Stimulated activated CD4-positive, alpha-beta T cell treated with anti-CD3 and anti-CD28 coated beads, Interleukin-12 subunit alpha, Interleukin-12 subunit beta, amount 100 ng/mL, for 48 hours (primary cell): Measurements from ENCODE around the gene ARHGAP6.

ENCODE experiments used
- DNase-seq, 3 donors: peaks; one replicate each; pipeline ENCODE4 v3.0.0-alpha.2; 2020; ENCODE audit warnings: low read depth in 2 of 3, low spot score in 1 of 3

ARHGAP6 gene

DNA sequence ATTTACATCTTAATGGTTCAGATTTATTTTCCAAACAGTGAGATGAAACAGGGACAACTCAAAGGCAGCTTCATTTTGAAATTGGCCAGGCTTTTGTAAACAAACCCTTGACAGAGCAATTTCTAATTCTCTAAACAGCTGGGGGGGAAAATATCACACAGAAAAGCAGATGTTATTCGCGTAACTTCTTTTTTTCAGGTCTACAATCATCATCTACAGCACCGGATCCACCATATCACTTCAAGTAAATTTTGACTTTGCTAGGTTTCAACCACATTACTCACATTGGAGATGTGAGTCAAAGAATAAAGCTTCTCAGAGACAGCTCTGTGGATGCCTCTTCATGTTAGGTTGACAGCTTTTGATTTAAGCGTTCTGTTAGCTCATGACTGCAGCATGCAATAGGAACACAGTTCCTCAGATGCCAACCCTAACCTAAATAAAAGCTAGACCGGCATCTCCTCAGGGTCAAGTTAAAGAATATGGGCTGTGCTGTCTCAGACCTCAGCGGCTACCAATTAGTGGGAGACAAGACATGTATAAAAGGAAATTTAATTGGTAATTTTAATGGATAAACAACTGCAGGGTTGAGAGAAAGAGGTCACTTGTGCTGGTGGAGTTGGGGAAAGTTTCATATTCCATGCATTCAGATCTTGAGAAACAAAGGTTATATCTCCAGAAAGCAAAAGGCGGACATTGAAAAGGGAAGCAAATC is 345.8 kb downstream of the ARHGAP6 start:
- no peak for DNase-seq

DNA sequence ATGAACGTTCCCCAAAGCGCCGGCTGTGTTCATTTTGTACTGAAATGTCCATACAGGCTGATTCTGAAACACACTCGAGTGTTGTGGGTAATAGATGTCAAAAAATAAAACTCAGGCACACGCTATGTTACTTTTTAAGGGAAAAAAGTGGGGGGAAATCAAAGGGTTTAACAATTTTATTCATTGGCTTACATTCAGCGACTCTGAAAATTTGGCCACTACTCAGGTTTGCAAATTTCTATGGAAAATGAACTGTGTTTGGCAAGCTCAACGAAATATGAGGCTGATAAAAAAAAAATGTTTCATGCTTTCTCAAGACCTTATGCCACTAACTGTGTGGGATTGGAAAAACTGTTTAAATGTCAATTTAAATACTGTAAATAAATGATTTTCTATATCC is 354.0 kb downstream of the ARHGAP6 start:
- no peak for DNase-seq

DNA sequence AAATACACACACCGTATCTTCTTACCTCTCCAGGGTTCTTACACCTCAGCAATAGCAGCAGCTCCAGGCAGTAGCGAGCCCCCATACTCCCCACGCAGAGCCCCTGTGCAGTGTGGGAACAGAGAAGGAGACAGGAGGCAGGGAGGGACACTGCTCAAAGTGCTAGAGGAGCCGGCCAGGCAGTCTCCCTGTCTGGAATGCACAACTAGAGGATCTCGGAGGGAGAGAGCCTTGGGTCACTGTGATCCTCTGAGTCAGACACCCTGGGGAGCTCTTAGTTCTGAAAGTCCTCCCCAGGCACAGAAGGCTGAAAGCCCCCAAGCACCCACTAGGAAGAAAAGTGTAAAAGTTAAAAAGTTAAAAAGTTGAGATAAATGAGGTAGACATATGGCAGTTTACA is 356.5 kb downstream of the ARHGAP6 start:
- no peak for DNase-seq

DNA sequence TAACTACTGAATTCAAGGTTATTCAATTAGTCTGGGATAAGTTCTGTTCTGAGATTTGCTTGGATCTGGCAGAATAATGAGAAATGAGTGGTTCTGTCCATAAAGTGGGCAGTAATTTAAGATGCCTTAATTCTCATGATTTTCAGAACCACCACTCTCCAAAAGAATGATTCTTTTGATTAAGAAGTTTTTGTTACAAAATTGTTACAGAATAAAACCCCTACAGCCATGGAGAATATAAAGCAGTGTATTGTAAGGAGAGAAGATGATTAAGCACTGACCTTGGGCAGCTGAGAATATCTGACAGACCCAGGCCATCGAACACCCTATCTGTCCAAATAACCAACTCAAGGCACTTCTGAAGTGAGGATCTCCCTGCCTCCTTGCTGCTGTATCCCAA is 360.1 kb downstream of the ARHGAP6 start:
- no peak for DNase-seq

DNA sequence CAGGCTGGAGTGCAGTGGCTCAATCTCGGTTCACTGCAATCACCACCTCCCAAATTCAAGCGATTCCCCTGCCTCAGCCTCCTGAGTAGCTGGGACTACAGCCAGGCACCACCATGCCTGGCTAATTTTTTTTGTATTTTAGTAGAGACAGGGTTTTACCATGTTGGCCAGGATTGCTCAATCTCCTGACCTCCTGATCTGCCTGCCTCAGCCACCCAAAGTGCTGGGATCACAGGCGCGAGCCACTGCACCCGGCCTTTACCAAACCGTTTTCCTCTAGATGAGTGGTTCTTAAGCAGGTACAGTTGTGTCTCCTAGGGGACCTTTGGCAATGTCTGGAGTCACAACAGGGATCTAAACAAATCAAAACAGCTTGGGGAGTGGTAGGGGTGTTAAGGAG is 360.9 kb downstream of the ARHGAP6 start:
- no peak for DNase-seq

DNA sequence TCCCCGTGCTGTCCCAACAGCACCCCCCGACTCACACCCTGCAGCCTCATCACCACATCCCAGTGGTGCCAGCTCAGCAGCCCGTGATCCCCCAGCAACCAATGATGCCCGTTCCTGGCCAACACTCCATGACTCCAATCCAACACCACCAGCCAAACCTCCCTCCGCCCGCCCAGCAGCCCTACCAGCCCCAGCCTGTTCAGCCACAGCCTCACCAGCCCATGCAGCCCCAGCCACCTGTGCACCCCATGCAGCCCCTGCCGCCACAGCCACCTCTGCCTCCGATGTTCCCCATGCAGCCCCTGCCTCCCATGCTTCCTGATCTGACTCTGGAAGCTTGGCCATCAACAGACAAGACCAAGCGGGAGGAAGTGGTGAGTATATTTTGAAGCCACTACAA is 367.1 kb downstream of the ARHGAP6 start:
- DNase-seq, result no peak

DNA sequence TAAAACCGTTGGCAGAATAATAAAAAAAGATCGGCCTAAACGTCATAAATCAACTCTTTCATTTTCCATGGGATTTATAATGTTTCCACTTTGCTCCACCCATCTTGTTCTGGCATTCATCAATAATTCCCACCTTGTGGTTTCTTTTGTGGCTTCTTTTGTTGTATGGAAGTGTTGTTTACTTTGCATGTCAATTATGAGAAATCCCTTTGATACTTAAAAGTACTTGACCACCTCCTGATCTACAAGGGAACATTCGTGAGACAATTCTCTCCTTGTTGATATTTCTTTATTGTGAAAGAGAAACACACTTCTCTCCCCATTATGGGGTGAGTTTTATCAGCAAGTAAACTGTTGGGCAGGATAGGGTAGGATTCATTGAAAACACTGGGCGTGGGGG is 369.7 kb downstream of the ARHGAP6 start:
- no peak for DNase-seq

DNA sequence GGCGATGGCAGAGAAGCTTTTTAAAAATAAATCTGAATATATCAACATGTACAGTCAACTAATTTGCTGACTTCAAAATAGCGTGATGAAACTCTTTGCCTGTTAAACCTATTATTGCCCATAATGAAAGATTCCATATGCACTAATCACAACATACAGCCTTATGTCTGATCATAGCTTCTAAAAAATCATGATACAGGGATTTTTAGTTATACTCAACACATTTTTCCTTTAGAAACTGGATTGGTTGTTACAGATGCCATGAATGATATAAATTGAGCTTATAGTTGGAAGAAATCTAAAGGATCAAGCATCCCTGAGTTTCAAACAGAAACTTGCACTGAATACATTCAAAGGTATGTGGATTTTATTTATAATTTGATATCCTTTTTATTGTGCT is 372.6 kb downstream of the ARHGAP6 start, which contains the start of gene AMELX:
Gene AMELX, plus strand, starts transcription at position 301 of the 400 bp plus-strand sequence. CDS start 1,376 bp downstream, outside the sequence.
- no peak for DNase-seq

DNA sequence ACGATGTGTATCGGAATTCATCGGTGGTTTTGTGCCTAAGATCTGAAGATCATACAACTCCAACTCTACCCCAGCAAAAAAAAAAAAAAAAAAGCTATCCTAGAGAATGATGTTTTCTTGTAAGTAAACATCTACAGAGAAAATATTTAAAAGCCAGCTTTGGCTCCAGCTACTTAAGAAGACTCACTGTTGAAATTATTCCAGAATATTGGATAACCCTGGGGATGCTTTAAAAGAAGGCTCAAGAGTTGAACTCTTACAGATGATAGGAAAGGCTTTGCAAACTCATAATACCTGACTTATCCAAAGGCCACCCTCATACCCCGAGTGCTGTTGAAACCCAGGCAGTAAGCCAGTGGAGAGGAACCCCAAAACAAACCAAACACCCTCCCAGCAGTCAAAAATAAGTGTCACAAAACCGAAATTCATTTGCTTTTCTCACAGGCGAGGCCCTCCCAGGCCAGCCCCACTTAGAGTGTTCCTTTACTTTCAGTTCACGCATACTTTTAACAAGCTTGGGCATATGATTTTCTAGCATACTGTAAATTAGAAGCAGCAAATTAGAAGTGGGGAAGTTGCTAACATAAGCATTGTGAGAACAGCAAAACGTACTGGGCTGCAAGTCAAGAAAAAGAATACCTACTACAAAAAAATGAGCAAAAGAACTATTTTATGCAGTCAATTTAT is 375.2 kb downstream of the ARHGAP6 start:
- DNase-seq, result no peak

DNA sequence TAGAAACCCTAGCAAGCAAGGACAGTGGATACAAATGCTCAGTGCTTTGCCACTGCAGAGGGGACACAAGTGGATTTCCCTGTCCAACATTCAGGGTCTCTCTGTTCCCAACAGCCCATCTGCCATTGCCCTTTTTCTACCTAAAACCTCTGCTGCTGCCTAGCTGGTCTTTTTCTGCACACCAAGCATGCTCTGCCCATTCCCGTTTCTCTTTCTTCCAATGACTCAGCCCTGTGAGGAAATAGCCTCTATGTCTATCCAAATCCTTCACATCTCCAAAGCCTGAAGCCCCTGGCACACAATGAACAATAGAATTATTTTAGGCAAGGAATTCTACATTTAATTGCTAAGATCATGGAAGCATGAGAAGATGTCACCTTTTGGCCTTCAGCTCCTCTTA is 378.2 kb downstream of the ARHGAP6 start:
- DNase-seq, result no peak

DNA sequence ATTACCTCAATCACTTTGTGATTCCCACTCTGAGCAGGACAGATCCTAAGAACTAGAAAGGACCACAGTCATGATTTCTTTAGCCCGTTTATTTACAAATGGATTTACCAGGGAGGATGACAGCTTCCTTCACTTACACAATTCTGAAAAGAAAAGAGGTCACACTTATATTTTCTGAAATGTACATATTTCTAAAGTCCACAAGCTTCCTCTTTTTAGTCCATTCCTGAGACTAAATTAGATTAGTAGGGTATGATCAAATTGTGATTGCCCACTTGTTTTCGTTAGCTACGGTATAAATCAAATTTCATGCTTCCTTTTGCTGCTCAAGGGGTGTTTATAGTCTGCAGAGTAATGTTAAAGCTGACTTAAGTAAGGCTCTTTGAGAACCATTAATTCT is 380.1 kb downstream of the ARHGAP6 start:
- DNase-seq, result no peak

DNA sequence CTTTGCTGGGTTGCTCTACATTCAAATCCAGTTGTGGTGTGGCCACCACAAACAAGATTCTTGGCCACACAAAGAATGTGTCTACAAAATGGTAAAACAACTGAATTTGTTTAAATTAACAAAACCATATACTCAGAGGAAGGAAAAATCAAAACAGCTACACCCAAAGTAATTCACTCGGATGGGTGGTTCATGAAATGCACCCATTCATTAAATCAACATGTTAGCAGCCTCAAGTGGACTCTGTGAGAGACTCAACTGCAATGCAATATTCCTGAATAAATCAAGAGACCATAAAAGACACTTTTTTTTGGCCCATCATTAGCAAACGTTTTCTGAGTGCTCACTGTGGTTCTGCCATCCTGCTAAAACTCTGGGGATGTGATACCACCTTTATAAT is 383.7 kb downstream of the ARHGAP6 start:
- no peak for DNase-seq

DNA sequence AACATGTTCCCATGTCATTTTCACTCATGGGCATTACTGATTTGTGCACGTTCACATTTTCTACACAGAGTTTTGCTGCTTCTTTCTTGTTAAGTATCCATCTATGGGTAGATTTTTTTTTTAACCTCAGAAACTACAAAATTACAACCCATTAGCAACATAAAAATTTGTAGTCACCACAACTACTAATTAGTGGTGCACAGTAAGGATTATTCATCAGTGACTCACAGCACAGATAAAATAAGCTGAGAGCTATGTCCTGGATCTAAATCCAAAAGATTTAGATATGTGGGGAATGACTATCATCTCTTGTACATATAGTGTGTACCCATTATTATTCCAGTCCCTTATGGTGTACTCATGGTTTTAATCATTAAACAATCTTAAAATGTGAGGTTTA is 392.2 kb downstream of the ARHGAP6 start:
- no peak for DNase-seq

DNA sequence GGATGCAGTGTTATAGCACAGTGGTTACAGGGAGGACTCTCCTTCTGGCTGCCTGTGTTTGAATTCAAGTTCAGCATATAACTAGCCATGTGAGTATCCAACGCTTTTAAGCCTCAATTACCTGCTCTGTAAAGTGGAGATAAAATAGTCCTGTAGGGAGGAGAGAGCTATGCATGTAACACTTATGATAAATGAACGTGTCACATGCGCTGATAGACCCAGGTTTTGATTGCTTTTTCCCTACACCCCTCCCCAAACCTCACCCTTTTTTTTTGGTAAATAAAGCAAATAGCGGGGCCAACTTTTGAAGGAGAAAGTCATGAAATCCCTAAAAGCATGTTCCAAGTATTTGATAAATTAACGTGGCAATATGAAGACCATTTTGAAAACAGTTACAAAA is 392.9 kb downstream of the ARHGAP6 start:
- no peak for DNase-seq

DNA sequence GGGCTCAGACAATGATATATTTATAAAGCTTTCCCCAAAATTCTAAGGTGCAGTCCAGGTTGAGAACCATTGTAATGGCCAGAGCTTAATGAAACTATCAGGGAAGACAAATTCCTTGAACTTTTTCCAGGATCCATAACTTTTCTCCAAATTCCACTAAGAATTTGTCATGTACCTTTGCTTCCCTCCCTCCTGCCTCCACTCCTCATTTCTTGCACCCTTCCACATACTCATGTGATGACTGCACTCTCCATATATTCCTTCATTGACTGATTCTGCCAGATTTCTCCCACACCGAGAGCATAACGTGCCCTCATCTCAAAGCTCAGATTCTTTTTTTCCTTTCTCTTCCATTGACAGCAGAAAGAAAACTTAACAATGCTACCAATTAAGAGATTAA is 393.4 kb downstream of the ARHGAP6 start:
- DNase-seq, result no peak

DNA sequence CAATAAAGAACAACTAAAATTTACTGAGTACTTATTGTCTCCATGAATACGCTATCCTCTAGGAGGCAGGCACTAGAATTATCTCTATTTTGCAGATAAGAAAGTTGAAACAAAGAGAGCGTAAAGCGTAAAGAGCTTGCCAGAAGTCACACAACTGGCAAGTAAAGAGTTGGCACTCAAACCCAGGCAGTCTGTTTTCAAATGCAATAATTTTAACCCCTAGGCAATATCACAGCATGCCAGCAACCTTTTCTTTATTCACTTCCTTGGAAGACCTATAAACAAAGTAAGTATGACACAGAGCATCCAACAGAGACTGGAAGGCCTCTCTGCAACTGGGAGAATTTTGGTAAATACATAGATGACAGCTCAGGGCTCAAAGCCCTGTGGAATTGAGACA is 395.7 kb downstream of the ARHGAP6 start:
- DNase-seq, result no peak

DNA sequence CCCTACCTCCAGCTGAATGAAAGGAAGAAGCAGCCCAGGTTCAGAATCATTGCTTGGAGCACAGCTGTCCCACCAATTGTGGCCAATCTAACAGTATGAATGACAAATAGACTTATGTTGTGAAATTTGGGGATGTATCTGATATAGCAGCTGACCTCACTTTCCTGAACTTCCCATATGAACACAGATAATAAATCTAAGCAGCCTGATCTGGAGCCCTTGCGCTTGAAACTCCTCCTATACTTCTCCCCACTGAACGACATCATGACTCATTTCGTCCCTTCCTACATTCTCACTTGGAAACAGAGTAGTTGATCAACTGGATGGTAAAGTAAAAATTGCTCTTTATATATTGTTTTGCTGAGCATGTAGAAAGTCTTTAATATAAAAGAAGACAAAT is 396.7 kb downstream of the ARHGAP6 start:
- no peak for DNase-seq

DNA sequence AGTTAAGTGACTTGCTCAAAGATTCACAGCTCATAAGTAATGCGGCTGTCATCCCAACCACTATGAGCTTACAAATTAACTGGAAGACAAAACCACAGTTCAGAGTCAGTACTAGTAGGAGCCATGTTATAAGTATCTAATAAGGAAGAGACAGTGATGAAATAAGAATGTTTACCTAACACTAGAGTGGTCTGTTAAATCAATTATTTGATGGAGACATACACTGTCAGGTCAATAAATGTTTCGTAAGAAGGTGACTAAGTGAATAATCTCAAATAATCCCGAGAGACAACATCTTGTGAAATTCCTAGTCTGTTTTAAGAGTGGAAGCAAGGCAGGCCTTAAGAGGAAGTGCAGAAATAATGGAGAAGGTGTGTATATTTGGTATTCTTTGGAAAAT is 398.3 kb downstream of the ARHGAP6 start:
- no peak for DNase-seq

DNA sequence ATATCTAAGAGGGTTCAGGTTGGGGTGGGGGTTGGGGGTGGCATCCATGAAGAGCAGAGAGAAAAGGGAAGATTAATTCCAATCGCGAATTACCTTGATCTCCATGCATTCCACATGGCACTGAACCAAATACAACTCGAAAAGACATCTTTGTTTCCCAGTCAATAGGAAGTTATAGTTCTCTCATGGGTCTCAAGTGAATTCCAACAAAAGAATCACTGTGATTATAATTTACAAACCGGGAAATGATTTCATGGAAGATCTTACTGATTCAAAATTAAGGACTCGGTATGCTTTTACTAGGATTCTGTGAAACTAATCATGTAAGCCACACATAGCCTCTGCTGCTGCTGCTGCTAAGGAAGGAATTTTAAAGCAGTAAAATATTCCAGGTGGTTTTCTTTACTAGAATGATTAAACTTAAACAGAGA is 399.1 kb downstream of the ARHGAP6 start:
- DNase-seq, result no peak

DNA sequence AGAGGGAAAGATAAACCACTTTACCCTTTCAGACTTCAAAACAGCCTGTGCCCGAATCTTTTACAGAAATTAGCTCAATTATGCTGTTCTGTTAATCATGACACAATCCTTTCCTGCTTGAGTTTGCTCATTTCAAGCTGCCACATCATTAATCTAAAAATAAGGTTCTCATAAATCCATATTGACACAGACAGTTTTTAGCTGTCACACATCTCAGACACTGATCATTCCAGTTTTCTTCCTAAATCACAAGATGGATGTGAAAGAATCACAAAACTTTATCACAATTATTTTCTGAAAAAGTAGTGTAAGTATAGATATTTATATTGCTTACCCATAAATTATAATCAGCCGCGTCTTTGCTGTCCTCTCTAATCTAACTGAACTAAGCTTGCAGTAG is 400.4 kb downstream of the ARHGAP6 start:
- no peak for DNase-seq

DNA sequence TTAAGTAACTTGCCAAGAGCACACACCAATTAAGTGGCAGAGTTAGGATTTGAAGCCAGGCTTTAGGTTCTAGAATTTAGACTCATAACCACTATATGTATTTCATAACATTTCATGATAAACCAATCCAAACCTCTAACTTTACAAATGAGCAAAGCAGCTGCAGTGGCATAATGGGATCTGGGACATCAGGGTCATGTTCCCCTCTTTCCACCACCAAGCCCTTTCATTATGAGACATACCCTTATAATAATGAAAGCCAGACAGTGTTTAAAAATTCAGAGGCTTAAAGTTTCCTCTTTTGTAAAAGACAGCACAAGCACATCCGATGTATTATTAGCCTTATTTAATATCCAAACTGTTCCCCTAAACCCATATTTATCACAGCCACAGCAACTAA is 400.8 kb downstream of the ARHGAP6 start:
- DNase-seq, result no peak

DNA sequence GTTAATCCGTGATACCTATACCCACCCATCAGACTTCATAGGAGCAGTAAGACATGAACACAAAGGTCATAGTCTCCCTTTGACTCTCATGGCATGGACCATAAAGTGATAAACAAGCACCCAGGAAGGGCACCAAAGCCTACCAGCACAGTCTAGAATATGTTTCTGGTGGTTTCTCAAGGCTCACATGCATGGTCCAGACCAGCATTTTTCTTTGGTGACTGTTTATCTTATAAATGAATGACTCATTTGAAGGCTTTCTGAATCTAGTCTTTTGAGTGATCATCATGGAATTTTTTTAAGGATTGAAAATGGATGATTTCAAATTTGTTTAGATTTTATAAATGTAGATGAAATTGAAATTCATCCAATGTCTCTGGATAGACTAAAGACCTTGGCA is 404.5 kb downstream of the ARHGAP6 start:
- no peak for DNase-seq

DNA sequence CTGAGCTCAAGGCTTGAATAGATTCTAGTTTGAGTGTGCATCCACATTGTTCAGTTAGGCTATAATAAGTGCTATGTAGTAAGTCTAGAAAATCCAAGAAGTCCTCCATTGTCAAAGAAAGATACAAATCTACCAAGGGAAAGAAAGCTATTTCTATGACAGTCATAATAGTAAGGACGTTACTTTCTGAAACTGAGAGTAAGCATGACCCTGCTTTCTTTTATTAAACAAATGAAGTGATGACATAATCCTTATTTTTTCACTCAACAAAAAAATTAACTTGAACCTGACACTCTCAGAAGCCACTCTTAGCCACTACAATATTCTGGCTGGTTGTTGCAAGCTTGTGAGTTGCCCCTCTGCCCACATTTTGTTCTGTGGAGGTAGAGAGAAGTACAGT is 406.3 kb downstream of the ARHGAP6 start:
- no peak for DNase-seq
